SK-N-SH (cell line): ENCODE data around the gene SCAI.

ENCODE experiments used
- CTCF ChIP-seq: fragments of 200-600 bp; sonication (generic); IDR thresholded peaks from 2 replicates; pipeline ENCODE4 v1.6.1; 2017; ENCODE audit warnings: antibody characterized with exemption, mild to moderate bottlenecking, moderate library complexity
- FOXM1 ChIP-seq: IDR thresholded peaks from 2 replicates; pipeline ENCODE4 v1.4.0; 2012; ENCODE audit warnings: low read depth, mild to moderate bottlenecking
- SMC3 ChIP-seq: IDR thresholded peaks from 2 replicates; pipeline ENCODE4 v1.6.1; 2012; ENCODE audit warnings: low read depth, low read length, improper control_type of control experiment

DNA sequence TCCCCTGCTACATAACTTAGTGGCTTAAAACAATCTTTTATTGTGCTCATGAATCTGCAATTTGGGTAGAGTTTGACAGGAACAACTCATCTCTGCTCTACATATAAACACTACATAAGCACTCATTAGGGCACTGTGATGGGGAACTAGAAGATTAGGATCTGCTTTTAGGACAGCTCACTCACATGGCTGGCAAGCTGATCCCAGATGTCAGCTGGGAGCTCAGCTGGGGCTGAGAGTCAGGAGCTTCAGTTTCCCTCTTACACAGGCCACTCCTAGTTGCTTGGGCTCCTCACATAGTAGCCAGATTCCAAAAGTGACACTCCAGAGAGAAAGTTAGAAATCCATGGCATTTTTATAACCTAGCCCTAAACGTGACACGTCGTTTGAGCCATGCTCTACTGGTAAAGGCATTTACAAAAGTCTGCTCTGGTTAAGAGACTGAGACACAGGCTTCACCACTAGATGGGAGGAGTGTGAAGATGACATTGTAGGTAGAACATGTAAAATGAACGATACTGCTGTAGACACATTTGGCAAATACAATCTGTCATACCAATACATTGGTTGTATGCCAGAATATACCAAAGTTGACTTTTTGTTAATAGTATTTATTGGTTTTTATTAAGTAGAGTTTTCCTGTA is 23.6 kb downstream of the SCAI start:
- TF ChIP-seq SMC3 (no peak), CTCF (peak; percentile 41), FOXM1 (no peak)
